HepG2 (cell line): ENCODE measurements around the gene CSTB. TPM values are rescaled to one million over a fixed set of nuclear protein-coding genes. Genes with fewer than 3 reads are reported as not detected.

Experiments used
- CC2D1A ChIP-seq: sonication (generic); formaldehyde crosslinking; IDR thresholded peaks from 2 replicates; pipeline ENCODE4 v1.8.1; 2023; ENCODE audit warnings: mild to moderate bottlenecking, missing genetic modification reagents
- CEBPB ChIP-seq: IDR thresholded peaks from 2 replicates; pipeline ENCODE4 v1.6.1; 2011; ENCODE audit warnings: low read depth, low read length, improper control_type of control experiment, borderline replicate concordance
- CTCF ChIP-seq: sonication (generic); formaldehyde crosslinking; IDR thresholded peaks from 2 replicates; pipeline ENCODE4 v1.5.0; 2020; ENCODE audit warnings: mild to moderate bottlenecking, missing genetic modification reagents, moderate library complexity
- ELF4 ChIP-seq: sonication (generic); formaldehyde crosslinking; IDR thresholded peaks from 2 replicates; pipeline ENCODE4 v1.5.0; 2020; ENCODE audit warnings: missing genetic modification reagents, mild to moderate bottlenecking, moderate library complexity, borderline replicate concordance
- HNRNPLL ChIP-seq: fragments of 200-400 bp; formaldehyde crosslinking; IDR thresholded peaks from 2 replicates; pipeline ENCODE4 v1.6.1; 2017; ENCODE audit warnings: mild to moderate bottlenecking, low read depth, low read length; ENCODE audit not compliant: poor library complexity, severe bottlenecking
- ISX ChIP-seq: sonication (generic); formaldehyde crosslinking; conservative IDR thresholded peaks from 2 replicates; pipeline ENCODE4 v1.5.0; 2020; ENCODE audit warnings: missing genetic modification reagents
- NRL ChIP-seq: sonication (generic); formaldehyde crosslinking; IDR thresholded peaks from 2 replicates; pipeline ENCODE4 v1.5.0; 2020; ENCODE audit warnings: missing genetic modification reagents, mild to moderate bottlenecking, moderate library complexity, borderline replicate concordance
- RNF2 ChIP-seq: fragments of 450-650 bp; conservative IDR thresholded peaks from 2 replicates; pipeline ENCODE4 v1.6.1; 2016; ENCODE audit warnings: low read depth
- SRSF1 ChIP-seq: fragments of 200-400 bp; formaldehyde crosslinking; optimal IDR thresholded peaks from 2 replicates; pipeline ENCODE3; 2017; ENCODE audit warnings: mild to moderate bottlenecking, low read depth, low read length, moderate library complexity
- TBL1XR1 ChIP-seq: fragments of 150-350 bp; IDR thresholded peaks from 2 replicates; pipeline ENCODE4 v1.6.1; 2014; ENCODE audit warnings: borderline replicate concordance, low read length; ENCODE audit not compliant: partially characterized antibody
- TEF ChIP-seq: sonication (generic); formaldehyde crosslinking; IDR thresholded peaks from 2 replicates; pipeline ENCODE4 v1.5.0; 2020; ENCODE audit warnings: missing genetic modification reagents
- ZNF10 ChIP-seq: sonication (generic); formaldehyde crosslinking; IDR thresholded peaks from 2 replicates; pipeline ENCODE4 v1.4.0; 2020; ENCODE audit warnings: mild to moderate bottlenecking, low read depth, missing genetic modification reagents, borderline replicate concordance
- ZNF138 ChIP-seq: sonication (generic); formaldehyde crosslinking; IDR thresholded peaks from 2 replicates; pipeline ENCODE4 v1.5.0; 2020; ENCODE audit warnings: mild to moderate bottlenecking, low read depth, missing genetic modification reagents
- ZNF232 ChIP-seq: sonication (generic); formaldehyde crosslinking; IDR thresholded peaks from 2 replicates; pipeline ENCODE4 v1.4.0; 2020; ENCODE audit warnings: missing genetic modification reagents, borderline replicate concordance
- ZNF570 ChIP-seq: sonication (generic); formaldehyde crosslinking; IDR thresholded peaks from 2 replicates; pipeline ENCODE4 v1.4.0; 2020; ENCODE audit warnings: mild to moderate bottlenecking, missing genetic modification reagents, borderline replicate concordance
- ZNF674 ChIP-seq: sonication (generic); formaldehyde crosslinking; IDR thresholded peaks from 2 replicates; pipeline ENCODE4 v1.5.0; 2020; ENCODE audit warnings: low read depth, mild to moderate bottlenecking, missing genetic modification reagents
- polyA plus RNA-seq, 8 experiments: library from polyadenylated mRNA; depleted of rRNA in 3 of 8; stranded (reverse) in 7 of 8; unstranded in 1 of 8; fragments of >200 nt; fragmentation: Illumina TruSeq in 4 of 8; extraction: Trizol in 4 of 8; gene quantifications; 2 replicates each; pipeline versions ENCODE4 v1.2.1 to v1.2.3, GENCODE V29; 2011 to 2016; ENCODE audit warnings: low read depth in 4 of 8, missing spikeins in 1 of 8, mixed read lengths in 1 of 8; ENCODE audit not compliant: insufficient read depth in 1 of 8
- total RNA-seq, 5 experiments: library from RNA; depleted of rRNA; stranded (reverse); fragments of >200 nt; fragmentation: Illumina TruSeq; extraction: Trizol; gene quantifications; 2 replicates each; pipeline ENCODE4 v1.2.3, GENCODE V29; 2016; ENCODE audit warnings: low read depth in 1 of 5
- TF ChIP-seq, protein P1 (sequence below): IDR thresholded peaks from 2 replicates; pipeline ENCODE4 v1.6.1; 2012; ENCODE audit warnings: low read depth, low read length, improper control_type of control experiment
- TF ChIP-seq, protein P2 (sequence below): fragments of 450-650 bp; IDR thresholded peaks from 2 replicates; pipeline ENCODE4 v1.6.1; 2016
- TF ChIP-seq, protein P3 (sequence below): sonication (generic); formaldehyde crosslinking; IDR thresholded peaks from 2 replicates; pipeline ENCODE4 v1.4.0; 2020; ENCODE audit warnings: missing genetic modification reagents, borderline replicate concordance

CSTB gene
- total and polyA plus RNA-seq, 2 of the 13 experiments (the other 11 are each of a cell fraction or from before 2014, with no cell fraction given) = 11.7 to 94.1 TPM

DNA sequence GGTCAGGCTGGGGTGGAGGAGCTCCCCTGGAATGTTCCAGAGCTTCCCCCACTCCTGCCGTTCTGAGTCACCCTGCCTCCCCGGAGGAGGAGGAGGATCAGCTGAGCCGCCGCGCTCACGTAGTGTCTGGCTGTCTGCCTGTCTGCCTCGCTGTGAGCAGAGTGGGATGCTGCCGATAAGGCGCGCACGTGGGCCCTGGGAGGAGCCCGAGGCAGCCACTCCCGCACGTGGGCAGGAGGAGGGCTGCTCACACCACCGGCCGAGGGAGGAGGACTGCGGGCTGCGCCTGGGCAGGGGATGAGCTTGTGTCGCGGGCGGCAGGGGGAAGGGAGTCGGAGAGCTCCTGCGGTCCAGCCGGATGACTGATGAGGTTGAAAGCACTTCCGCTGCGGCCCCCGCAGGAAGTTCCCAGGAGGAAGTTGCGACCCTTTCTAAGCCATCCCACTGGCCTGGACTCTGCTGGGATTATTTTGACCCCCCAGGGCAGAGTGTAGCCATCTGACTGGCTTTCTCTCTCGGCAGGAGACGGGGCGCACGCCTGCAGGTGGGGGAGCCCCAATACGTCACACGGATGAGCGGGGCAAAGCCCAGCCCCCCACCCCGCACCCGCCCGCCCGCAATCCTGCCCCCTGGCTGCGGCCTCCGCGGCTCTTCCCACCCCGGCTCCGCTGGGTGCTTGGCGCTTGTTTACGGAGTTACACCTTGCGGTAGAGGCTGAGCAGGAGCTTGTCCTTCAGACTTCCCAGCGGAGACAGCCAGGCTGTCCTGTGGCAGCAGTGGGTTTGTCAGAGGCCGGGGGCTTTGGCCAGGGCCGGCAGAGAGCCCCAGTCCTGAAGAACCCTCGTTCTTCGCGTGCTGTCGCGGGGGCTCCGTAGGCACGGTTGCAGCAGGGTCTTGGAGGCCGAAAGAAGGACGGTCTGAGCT, 47.4 kb downstream of the CSTB start (continued):
- TF ChIP-seq SRSF1 (no peak), ELF4 (no peak), ZNF570 (CRISPR knock-in tag) (no peak), CC2D1A (CRISPR knock-in tag) (no peak), CTCF (peak; percentile 50), HNRNPLL (peak; percentile 69), ZNF138 (CRISPR knock-in tag) (no peak; the same call in 1 of the 2 replicates), TEF (CRISPR knock-in tag) (no peak), ZNF674 (CRISPR knock-in tag) (no peak), RNF2 (peak; percentile 91), ZNF232 (0 out of 2 replicates have a peak, but pooled peaks have one; percentile 50), ZNF10 (0 out of 2 replicates have a peak, but pooled peaks have one; percentile 20), NRL (CRISPR knock-in tag) (peak; percentile 79), CEBPB (no peak), ISX (no peak), TBL1XR1 (no peak)
- TF ChIP-seq, protein P1, sequence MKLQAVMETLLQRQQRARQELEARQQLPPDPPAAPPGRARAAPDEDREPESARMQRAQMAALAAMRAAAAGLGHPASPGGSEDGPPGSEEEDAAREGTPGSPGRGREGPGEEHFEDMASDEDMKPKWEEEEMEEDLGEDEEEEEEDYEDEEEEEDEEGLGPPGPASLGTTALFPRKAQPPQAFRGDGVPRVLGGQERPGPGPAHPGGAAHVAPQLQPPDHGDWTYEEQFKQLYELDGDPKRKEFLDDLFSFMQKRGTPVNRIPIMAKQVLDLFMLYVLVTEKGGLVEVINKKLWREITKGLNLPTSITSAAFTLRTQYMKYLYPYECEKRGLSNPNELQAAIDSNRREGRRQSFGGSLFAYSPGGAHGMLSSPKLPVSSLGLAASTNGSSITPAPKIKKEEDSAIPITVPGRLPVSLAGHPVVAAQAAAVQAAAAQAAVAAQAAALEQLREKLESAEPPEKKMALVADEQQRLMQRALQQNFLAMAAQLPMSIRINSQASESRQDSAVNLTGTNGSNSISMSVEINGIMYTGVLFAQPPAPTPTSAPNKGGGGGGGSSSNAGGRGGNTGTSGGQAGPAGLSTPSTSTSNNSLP = no peak
- TF ChIP-seq, protein P2, sequence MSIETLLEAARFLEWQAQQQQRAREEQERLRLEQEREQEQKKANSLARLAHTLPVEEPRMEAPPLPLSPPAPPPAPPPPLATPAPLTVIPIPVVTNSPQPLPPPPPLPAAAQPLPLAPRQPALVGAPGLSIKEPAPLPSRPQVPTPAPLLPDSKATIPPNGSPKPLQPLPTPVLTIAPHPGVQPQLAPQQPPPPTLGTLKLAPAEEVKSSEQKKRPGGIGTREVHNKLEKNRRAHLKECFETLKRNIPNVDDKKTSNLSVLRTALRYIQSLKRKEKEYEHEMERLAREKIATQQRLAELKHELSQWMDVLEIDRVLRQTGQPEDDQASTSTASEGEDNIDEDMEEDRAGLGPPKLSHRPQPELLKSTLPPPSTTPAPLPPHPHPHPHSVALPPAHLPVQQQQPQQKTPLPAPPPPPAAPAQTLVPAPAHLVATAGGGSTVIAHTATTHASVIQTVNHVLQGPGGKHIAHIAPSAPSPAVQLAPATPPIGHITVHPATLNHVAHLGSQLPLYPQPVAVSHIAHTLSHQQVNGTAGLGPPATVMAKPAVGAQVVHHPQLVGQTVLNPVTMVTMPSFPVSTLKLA = peak; percentile 89
- TF ChIP-seq, protein P3, sequence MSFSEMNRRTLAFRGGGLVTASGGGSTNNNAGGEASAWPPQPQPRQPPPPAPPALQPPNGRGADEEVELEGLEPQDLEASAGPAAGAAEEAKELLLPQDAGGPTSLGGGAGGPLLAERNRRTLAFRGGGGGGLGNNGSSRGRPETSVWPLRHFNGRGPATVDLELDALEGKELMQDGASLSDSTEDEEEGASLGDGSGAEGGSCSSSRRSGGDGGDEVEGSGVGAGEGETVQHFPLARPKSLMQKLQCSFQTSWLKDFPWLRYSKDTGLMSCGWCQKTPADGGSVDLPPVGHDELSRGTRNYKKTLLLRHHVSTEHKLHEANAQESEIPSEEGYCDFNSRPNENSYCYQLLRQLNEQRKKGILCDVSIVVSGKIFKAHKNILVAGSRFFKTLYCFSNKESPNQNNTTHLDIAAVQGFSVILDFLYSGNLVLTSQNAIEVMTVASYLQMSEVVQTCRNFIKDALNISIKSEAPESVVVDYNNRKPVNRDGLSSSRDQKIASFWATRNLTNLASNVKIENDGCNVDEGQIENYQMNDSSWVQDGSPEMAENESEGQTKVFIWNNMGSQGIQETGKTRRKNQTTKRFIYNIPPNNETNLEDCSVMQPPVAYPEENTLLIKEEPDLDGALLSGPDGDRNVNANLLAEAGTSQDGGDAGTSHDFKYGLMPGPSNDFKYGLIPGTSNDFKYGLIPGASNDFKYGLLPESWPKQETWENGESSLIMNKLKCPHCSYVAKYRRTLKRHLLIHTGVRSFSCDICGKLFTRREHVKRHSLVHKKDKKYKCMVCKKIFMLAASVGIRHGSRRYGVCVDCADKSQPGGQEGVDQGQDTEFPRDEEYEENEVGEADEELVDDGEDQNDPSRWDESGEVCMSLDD (CRISPR knock-in tag) = no peak; the same call in 1 of the 2 replicates
